HG03045 (cell line): ENCODE data around the gene ZNF534.
"Not testable (repeated sequence)": the region's sequence is repeated elsewhere in the genome, so short reads cannot be mapped to it uniquely, and the experiment has no call there.

Source experiments
- ATAC-seq: cut with Tn5 transposase; IDR thresholded peaks from one replicate; pipeline ENCODE4 v1.9.1; 2021; ENCODE audit warnings: mild to moderate bottlenecking, moderate library complexity; ENCODE audit not compliant: unreplicated experiment

The ZNF534 gene

GRCh38 chr19:52494518-52494917 lies 65.6 kb downstream of the ZNF534 start:
- ATAC-seq: no peak

GRCh38 chr19:52498571-52498970 lies 69.6 kb downstream of the ZNF534 start:
- no peak for ATAC-seq

- ATAC-seq: not testable (repeated sequence)
Measured at GRCh38 chr19:52500474-52500873, 71.5 kb downstream of the ZNF534 start.

GRCh38 chr19:52500991-52501390 lies 72.0 kb downstream of the ZNF534 start:
- ATAC-seq: not testable (repeated sequence)
